Activated CD4-positive, alpha-beta T cell treated with anti-CD3 and anti-CD28 coated beads, Interleukin-2, amount 10 ng/mL, durations not matched to agents 24 days and 14 days (primary cell): ENCODE results near the gene LRRIQ1. TPM values are rescaled to one million over a fixed set of nuclear protein-coding genes. Genes with fewer than 3 reads are reported as not detected.

Experiments
- DNase-seq: peaks from one replicate; pipeline ENCODE4 v3.0.0; 2022
- H3K27ac Mint-ChIP-seq: one replicate; pipeline ENCODE4 v1.8.0; 2022; ENCODE audit warnings: mild to moderate bottlenecking, mixed read lengths
- H3K27me3 Mint-ChIP-seq: one replicate; pipeline ENCODE4 v1.8.0; 2022; ENCODE audit warnings: mixed read lengths
- H3K36me3 Mint-ChIP-seq: one replicate; pipeline ENCODE4 v1.8.0; 2022; ENCODE audit warnings: low read depth, mild to moderate bottlenecking, mixed read lengths
- H3K4me1 Mint-ChIP-seq: one replicate; pipeline ENCODE4 v1.8.0; 2021; ENCODE audit warnings: mixed read lengths
- H3K4me3 Mint-ChIP-seq: one replicate; pipeline ENCODE4 v1.8.0; 2022; ENCODE audit warnings: mild to moderate bottlenecking, moderate library complexity, mixed read lengths
- H3K9me3 Mint-ChIP-seq: one replicate; pipeline ENCODE4 v1.8.0; 2021; ENCODE audit warnings: mixed read lengths
- intact Hi-C: fragments of 100-400 bp; cut with micrococcal nuclease; formaldehyde crosslinking; loops from one replicate; pipeline ENCODE4 v1.15.1; 2023
- total RNA-seq: library from RNA; stranded (reverse); gene quantifications from 2 replicates; pipeline ENCODE4 v1.2.3, GENCODE V29; 2022

The LRRIQ1 gene
- total RNA-seq, 1 donor from 2014 or later, result not detected

- H3K4me1 Mint-ChIP-seq, result no peaks in the 10 kb centered on the region
- intact Hi-C loops, result no loop called here
- no peak overlapping the region for H3K27ac Mint-ChIP-seq
- H3K36me3 Mint-ChIP-seq, result no peaks in the 10 kb centered on the region
- H3K9me3 Mint-ChIP-seq, result no peaks in the 10 kb centered on the region
- no peaks in the 10 kb centered on the region for H3K27me3 Mint-ChIP-seq
- DNase-seq, result no peak
- H3K4me3 Mint-ChIP-seq, result no peak overlapping the region
Measured at GRCh38 chr12:85017618-85018017, 18.5 kb upstream of the LRRIQ1 start.

GRCh38 chr12:85018098-85018497 lies 18.1 kb upstream of the LRRIQ1 start:
- H3K27ac Mint-ChIP-seq, result no peak overlapping the region
- no peaks in the 10 kb centered on the region for H3K4me1 Mint-ChIP-seq
- no peaks in the 10 kb centered on the region for H3K36me3 Mint-ChIP-seq
- no peak overlapping the region for H3K4me3 Mint-ChIP-seq
- no peaks in the 10 kb centered on the region for H3K27me3 Mint-ChIP-seq
- no peak for DNase-seq
- intact Hi-C loops, result no loop called here
- no peaks in the 10 kb centered on the region for H3K9me3 Mint-ChIP-seq

GRCh38 chr12:85029456-85029855 lies 6.7 kb upstream of the LRRIQ1 start:
- no peak overlapping the region for H3K4me3 Mint-ChIP-seq
- no peak overlapping the region for H3K27ac Mint-ChIP-seq
- H3K4me1 Mint-ChIP-seq, result no peaks in the 10 kb centered on the region
- no peaks in the 10 kb centered on the region for H3K36me3 Mint-ChIP-seq
- no peak for DNase-seq
- H3K9me3 Mint-ChIP-seq, result no peaks in the 10 kb centered on the region
- intact Hi-C loops, result loop anchor here (1.0 kb wide), 1 partner anchor 155 kb away; no protein-coding TSS in a partner anchor
- no peaks in the 10 kb centered on the region for H3K27me3 Mint-ChIP-seq

GRCh38 chr12:85036733-85037132 lies 582 bp downstream of the LRRIQ1 start:
- DNase-seq, result no peak
- Mint-ChIP-seq H3K27me3 (no peaks in the 10 kb centered on the region), H3K4me3 (peak overlapping the region; percentile 84), H3K9me3 (no peaks in the 10 kb centered on the region), H3K36me3 (no peaks in the 10 kb centered on the region), H3K27ac (no peak overlapping the region), H3K4me1 (peaks cover 5% of the 10 kb centered on the region)
- intact Hi-C loops, result no loop called here

DNA sequence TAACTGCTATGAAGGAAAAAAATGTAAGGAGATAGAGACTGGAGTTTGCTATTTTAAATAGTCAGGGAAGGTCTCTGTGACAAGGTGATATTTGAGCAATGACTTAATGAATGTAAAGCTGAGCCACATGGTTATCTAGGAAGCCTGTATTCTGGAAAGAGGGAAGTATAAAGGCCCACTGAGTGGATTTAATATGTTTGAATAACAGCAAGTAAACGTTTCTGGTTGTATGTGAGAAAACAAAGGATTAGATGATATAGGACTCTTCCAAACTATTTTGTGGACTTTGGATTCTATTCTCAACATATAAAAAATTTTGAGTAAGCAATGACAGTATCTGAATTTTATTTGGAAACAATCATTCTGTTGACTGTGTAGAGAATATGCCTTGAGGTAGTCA lies 5.2 kb downstream of the LRRIQ1 start:
- DNase-seq, result no peak
- H3K9me3 Mint-ChIP-seq, result no peaks in the 10 kb centered on the region
- intact Hi-C loops, result no loop called here
- no peak overlapping the region for H3K4me3 Mint-ChIP-seq
- H3K27ac Mint-ChIP-seq, result no peak overlapping the region
- H3K36me3 Mint-ChIP-seq, result no peaks in the 10 kb centered on the region
- no peaks in the 10 kb centered on the region for H3K27me3 Mint-ChIP-seq
- peaks cover 1% of the 10 kb centered on the region for H3K4me1 Mint-ChIP-seq

GRCh38 chr12:85043829-85044228 lies 7.7 kb downstream of the LRRIQ1 start:
- Mint-ChIP-seq H3K4me1 (no peaks in the 10 kb centered on the region), H3K27ac (no peak overlapping the region)

GRCh38 chr12:85057370-85057963 lies 21.3 kb downstream of the LRRIQ1 start:
- no peaks in the 10 kb centered on the region for H3K36me3 Mint-ChIP-seq
- H3K4me3 Mint-ChIP-seq, result no peak overlapping the region
- H3K4me1 Mint-ChIP-seq, result no peaks in the 10 kb centered on the region
- no peak overlapping the region for H3K27ac Mint-ChIP-seq
- DNase-seq, result peak; percentile 74
- intact Hi-C loops, result no loop called here
- no peaks in the 10 kb centered on the region for H3K9me3 Mint-ChIP-seq
- H3K27me3 Mint-ChIP-seq, result no peaks in the 10 kb centered on the region

More at GRCh38 chr12:85043829-85044228, 7.7 kb downstream of the LRRIQ1 start:
- Mint-ChIP-seq H3K27me3 (no peaks in the 10 kb centered on the region), H3K9me3 (no peaks in the 10 kb centered on the region), H3K36me3 (no peaks in the 10 kb centered on the region), H3K4me3 (no peak overlapping the region)
- intact Hi-C loops, result no loop called here
- no peak for DNase-seq

- no peak overlapping the region for H3K27ac Mint-ChIP-seq
- H3K4me3 Mint-ChIP-seq, result no peak overlapping the region
- no peaks in the 10 kb centered on the region for H3K4me1 Mint-ChIP-seq
- intact Hi-C loops, result loop anchor here (1.0 kb wide), 1 partner anchor 184 kb away; no protein-coding TSS in a partner anchor
- no peaks in the 10 kb centered on the region for H3K9me3 Mint-ChIP-seq
- no peak for DNase-seq
- no peaks in the 10 kb centered on the region for H3K27me3 Mint-ChIP-seq
- no peaks in the 10 kb centered on the region for H3K36me3 Mint-ChIP-seq
Measured at GRCh38 chr12:85058339-85058738, 22.2 kb downstream of the LRRIQ1 start.

GRCh38 chr12:85059594-85059993 lies 23.4 kb downstream of the LRRIQ1 start:
- intact Hi-C loops, result no loop called here
- H3K27me3 Mint-ChIP-seq, result no peaks in the 10 kb centered on the region

DNA sequence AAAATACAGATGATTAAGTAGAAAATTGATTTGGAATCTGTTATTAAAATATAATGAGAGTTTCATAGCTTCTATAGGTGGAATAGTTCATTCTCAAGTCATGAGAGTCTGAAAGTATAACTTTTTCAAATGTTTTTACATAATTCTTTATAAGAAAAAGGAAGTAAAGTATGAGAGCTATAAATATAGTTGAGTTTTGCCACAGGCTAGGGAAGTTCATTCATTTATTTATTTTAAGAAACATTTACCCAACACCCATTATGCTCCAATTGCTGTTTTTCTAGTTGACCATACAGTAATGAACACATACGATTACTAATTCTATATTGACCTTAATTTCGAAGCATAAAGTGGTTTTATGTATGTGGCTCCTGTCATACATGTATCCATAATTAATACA lies 24.8 kb downstream of the LRRIQ1 start:
- Mint-ChIP-seq H3K36me3 (no peaks in the 10 kb centered on the region), H3K27me3 (no peaks in the 10 kb centered on the region), H3K27ac (no peak overlapping the region), H3K4me1 (no peaks in the 10 kb centered on the region), H3K9me3 (no peaks in the 10 kb centered on the region), H3K4me3 (no peak overlapping the region)
- intact Hi-C loops, result no loop called here
- DNase-seq, result no peak

More at GRCh38 chr12:85059594-85059993, 23.4 kb downstream of the LRRIQ1 start:
- Mint-ChIP-seq H3K4me3 (no peak overlapping the region), H3K4me1 (no peaks in the 10 kb centered on the region), H3K27ac (no peak overlapping the region), H3K9me3 (no peaks in the 10 kb centered on the region), H3K36me3 (no peaks in the 10 kb centered on the region)
- no peak for DNase-seq

DNA sequence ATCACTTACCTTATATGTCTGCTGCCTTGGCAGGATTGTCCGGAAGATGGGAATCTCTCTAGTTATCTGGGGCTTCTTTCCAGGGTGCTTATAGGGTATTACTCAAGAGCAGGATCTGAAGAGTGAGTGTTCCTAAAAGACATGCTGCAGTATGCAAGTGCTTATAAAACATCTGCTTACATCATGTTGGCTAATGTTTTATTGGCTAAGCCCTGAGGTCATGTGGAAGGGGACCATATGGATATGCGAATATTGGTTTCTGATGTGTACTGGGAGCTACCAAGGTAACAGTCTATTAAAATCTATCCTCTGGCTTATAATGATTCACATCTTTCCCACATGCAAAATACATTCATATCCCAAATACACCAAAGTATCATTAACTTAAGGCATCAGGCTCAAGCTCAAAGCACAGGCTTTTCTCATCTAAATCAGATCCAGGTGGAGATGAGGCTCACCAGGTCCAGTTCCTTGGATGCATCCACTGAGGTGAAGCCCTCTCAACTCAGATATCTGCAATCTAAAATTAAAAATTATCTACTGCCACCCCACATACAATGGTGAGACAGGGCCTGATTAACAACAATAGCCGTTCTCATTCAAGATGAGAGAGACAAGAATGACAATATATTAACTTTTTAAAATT lies 29.8 kb downstream of the LRRIQ1 start:
- no peak overlapping the region for H3K4me3 Mint-ChIP-seq
- H3K9me3 Mint-ChIP-seq, result no peaks in the 10 kb centered on the region
- no peaks in the 10 kb centered on the region for H3K36me3 Mint-ChIP-seq
- H3K27ac Mint-ChIP-seq, result no peak overlapping the region
- intact Hi-C loops, result no loop called here
- no peak for DNase-seq
- H3K27me3 Mint-ChIP-seq, result no peaks in the 10 kb centered on the region
- H3K4me1 Mint-ChIP-seq, result no peaks in the 10 kb centered on the region

- no peak overlapping the region for H3K27ac Mint-ChIP-seq
- no peaks in the 10 kb centered on the region for H3K9me3 Mint-ChIP-seq
- no peaks in the 10 kb centered on the region for H3K36me3 Mint-ChIP-seq
- no peaks in the 10 kb centered on the region for H3K4me1 Mint-ChIP-seq
- intact Hi-C loops, result no loop called here
- no peaks in the 10 kb centered on the region for H3K27me3 Mint-ChIP-seq
- no peak for DNase-seq
- H3K4me3 Mint-ChIP-seq, result no peak overlapping the region
Measured at GRCh38 chr12:85072826-85073225, 36.7 kb downstream of the LRRIQ1 start.

- Mint-ChIP-seq H3K4me3 (no peak overlapping the region), H3K27ac (no peak overlapping the region)
- intact Hi-C loops, result loop anchor here (2.0 to 5.0 kb wide), 2 partner anchors 370 to 796 kb away; no protein-coding TSS in a partner anchor
Measured at GRCh38 chr12:85076688-85077430, 40.7 kb downstream of the LRRIQ1 start.

DNA sequence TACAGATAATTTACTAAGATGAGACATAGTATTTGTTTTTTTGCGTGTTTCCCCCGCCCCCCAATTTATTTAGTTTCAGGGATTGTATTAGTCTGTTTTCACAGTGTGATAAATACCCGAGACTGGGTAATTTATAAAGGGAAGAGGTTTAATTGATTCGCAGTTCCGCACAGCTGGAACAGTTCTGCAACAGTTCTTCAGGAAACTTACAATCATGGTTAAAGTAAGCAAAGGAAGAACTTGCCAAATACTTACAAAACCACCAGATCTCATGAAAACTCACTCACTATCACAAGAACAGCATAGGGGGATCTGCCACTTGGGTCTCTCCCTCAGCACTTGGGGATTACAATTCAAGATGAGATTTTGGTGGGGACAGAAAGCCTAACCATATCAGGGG lies 48.9 kb downstream of the LRRIQ1 start:
- no peak overlapping the region for H3K27ac Mint-ChIP-seq
- no peak overlapping the region for H3K4me3 Mint-ChIP-seq
- H3K9me3 Mint-ChIP-seq, result no peaks in the 10 kb centered on the region
- no peaks in the 10 kb centered on the region for H3K4me1 Mint-ChIP-seq
- DNase-seq, result no peak
- H3K36me3 Mint-ChIP-seq, result no peaks in the 10 kb centered on the region
- intact Hi-C loops, result no loop called here
- H3K27me3 Mint-ChIP-seq, result no peaks in the 10 kb centered on the region

More at GRCh38 chr12:85076688-85077430, 40.7 kb downstream of the LRRIQ1 start:
- no peaks in the 10 kb centered on the region for H3K9me3 Mint-ChIP-seq
- DNase-seq, result no peak
- H3K36me3 Mint-ChIP-seq, result no peaks in the 10 kb centered on the region
- H3K4me1 Mint-ChIP-seq, result no peaks in the 10 kb centered on the region
- no peaks in the 10 kb centered on the region for H3K27me3 Mint-ChIP-seq
